Smooth muscle cell (in vitro differentiated cells): ENCODE results near the gene PHACTR1. TPM values are rescaled to one million over a fixed set of nuclear protein-coding genes. Genes with fewer than 3 reads are reported as not detected.

Source experiments
- DNase-seq: peaks from one replicate; lab custom pipeline; 2025; ENCODE audit not compliant: unreplicated experiment; lab: John Stamatoyannopoulos, UW
- H2AFZ ChIP-seq: fragments of 200-600 bp; sonication (generic); 2 replicates; pipeline ENCODE4 v1.6.0; 2016; ENCODE audit warnings: antibody characterized with exemption, low read depth, mild to moderate bottlenecking
- H3F3A ChIP-seq: fragments of 200-600 bp; sonication (generic); 2 replicates; pipeline ENCODE4 v1.6.0; 2017; ENCODE audit warnings: antibody characterized with exemption, low read depth
- H3K27ac ChIP-seq: fragments of 200-600 bp; sonication (generic); 2 replicates; pipeline ENCODE4 v1.5.1; 2016; ENCODE audit warnings: low read depth, mild to moderate bottlenecking
- H3K27me3 ChIP-seq: fragments of 200-600 bp; sonication (generic); 2 replicates; pipeline ENCODE4 v1.6.1; 2016; ENCODE audit warnings: low read depth, mild to moderate bottlenecking
- H3K36me3 ChIP-seq: fragments of 200-600 bp; sonication (generic); 2 replicates; pipeline ENCODE4 v1.5.1; 2016; ENCODE audit warnings: low read depth
- H3K4me1 ChIP-seq: fragments of 200-600 bp; sonication (generic); 2 replicates; pipeline ENCODE4 v1.5.1; 2016; ENCODE audit warnings: low read depth
- H3K4me2 ChIP-seq: fragments of 200-600 bp; sonication (generic); 2 replicates; pipeline ENCODE4 v1.6.0; 2016; ENCODE audit warnings: mild to moderate bottlenecking
- H3K4me3 ChIP-seq: fragments of 200-600 bp; sonication (generic); 2 replicates; pipeline ENCODE4 v1.5.1; 2016; ENCODE audit warnings: mild to moderate bottlenecking
- H3K79me2 ChIP-seq: fragments of 200-600 bp; sonication (generic); 2 replicates; pipeline ENCODE4 v1.6.0; 2016; ENCODE audit warnings: low read depth, mild to moderate bottlenecking
- H3K9ac ChIP-seq: fragments of 200-600 bp; sonication (generic); 2 replicates; pipeline ENCODE4 v1.6.0; 2016; ENCODE audit warnings: low read depth
- H3K9me3 ChIP-seq: fragments of 200-600 bp; sonication (generic); replicated peaks from 2 replicates; pipeline ENCODE4 v1.5.1; 2016; ENCODE audit warnings: low read depth
- H4K20me1 ChIP-seq: fragments of 200-600 bp; sonication (generic); 2 replicates; pipeline ENCODE4 v1.6.0; 2016; ENCODE audit warnings: low read depth
- CTCF ChIP-seq: fragments of 200-600 bp; sonication (generic); IDR thresholded peaks from 2 replicates; pipeline ENCODE4 v1.5.1; 2017; ENCODE audit warnings: borderline replicate concordance, mild to moderate bottlenecking, antibody characterized with exemption; ENCODE audit not compliant: insufficient read depth, poor library complexity, severe bottlenecking
- WGBS: methylation state at CpG from one replicate; pipeline ENCODE4 v1.1.7; 2016; ENCODE audit warnings: low lambda C conversion rate; 5-methylcytosine and 5-hydroxymethylcytosine counted together
- polyA plus RNA-seq: library from polyadenylated mRNA; unstranded; fragments of >200 nt; fragmentation: Nextera tagmentation; extraction: Ambion mirVana; gene quantifications from 2 replicates; pipeline ENCODE4 v1.2.1, GENCODE V29; 2016
- total RNA-seq: library from RNA; depleted of rRNA; stranded (reverse); fragments of >200 nt; gene quantifications from 2 replicates; pipeline ENCODE4 v1.2.3, GENCODE V29; 2014

Gene PHACTR1
- total and polyA plus RNA-seq, 2 experiments from 2014 or later: 0.09 to 0.67 TPM

GRCh38 chr6:13300643-13301590, 584.4 kb downstream of the PHACTR1 start:
- Histone ChIP-seq H2AFZ (no peak overlapping the region), H3K4me2 (peak overlapping the region; percentile 57), H3K27me3 (no peaks in the 10 kb centered on the region), H4K20me1 (no peaks in the 10 kb centered on the region), H3K9ac (peak overlapping the region; percentile 29), H3K9me3 (no peaks in the 10 kb centered on the region), H3K27ac (peak overlapping the region; percentile 80), H3K36me3 (peaks cover 5% of the 10 kb centered on the region), H3K4me3 (no peak overlapping the region), H3K4me1 (peaks cover 11% of the 10 kb centered on the region), H3F3A (peaks cover 7% of the 10 kb centered on the region), H3K79me2 (no peaks in the 10 kb centered on the region)
- no peak for DNase-seq
- WGBS: 52% methylated on average over 9 of the region's 9 CpGs
- peak; percentile 37 for TF ChIP-seq CTCF

- peak overlapping the region; percentile 53 for H3K9ac ChIP-seq
These were observed 585.7 kb downstream of the PHACTR1 start for GRCh38 chr6:13302291-13302690.

GRCh38 chr6:13302751-13303667, 586.4 kb downstream of the PHACTR1 start:
- peak overlapping the region; percentile 89 for H3K27ac ChIP-seq
- no peak for TF ChIP-seq CTCF
- no peaks in the 10 kb centered on the region for H4K20me1 ChIP-seq
- H3K79me2 ChIP-seq: no peaks in the 10 kb centered on the region
- peak; percentile 21 for DNase-seq
- H3F3A ChIP-seq: peaks cover 7% of the 10 kb centered on the region
- WGBS: 51% methylated on average over 17 of the region's 17 CpGs
- H3K36me3 ChIP-seq: peaks cover 3% of the 10 kb centered on the region
- peaks cover 11% of the 10 kb centered on the region for H3K4me1 ChIP-seq
- H3K4me2 ChIP-seq: peak overlapping the region; percentile 58
- H3K9me3 ChIP-seq: no peaks in the 10 kb centered on the region
- H2AFZ ChIP-seq: no peak overlapping the region
- H3K4me3 ChIP-seq: no peak overlapping the region
- no peaks in the 10 kb centered on the region for H3K27me3 ChIP-seq
- H3K9ac ChIP-seq: peak overlapping the region; percentile 73

More at GRCh38 chr6:13302291-13302690, 585.7 kb downstream of the PHACTR1 start:
- no peak for TF ChIP-seq CTCF
- WGBS: 98% methylated on average over 7 of the region's 7 CpGs
- peaks cover 5% of the 10 kb centered on the region for H3K36me3 ChIP-seq
- H3F3A ChIP-seq: peaks cover 7% of the 10 kb centered on the region
- DNase-seq: no peak
- H3K27ac ChIP-seq: peak overlapping the region; percentile 80
- H3K4me2 ChIP-seq: peak overlapping the region; percentile 20
- no peaks in the 10 kb centered on the region for H3K9me3 ChIP-seq
- H3K4me1 ChIP-seq: peaks cover 11% of the 10 kb centered on the region
- H3K4me3 ChIP-seq: no peak overlapping the region
- H2AFZ ChIP-seq: no peak overlapping the region
- no peaks in the 10 kb centered on the region for H3K27me3 ChIP-seq
- H3K79me2 ChIP-seq: no peaks in the 10 kb centered on the region
- no peaks in the 10 kb centered on the region for H4K20me1 ChIP-seq
